ENCODE results near the gene CUX1. TPM values are rescaled to one million over a fixed set of nuclear protein-coding genes. Genes with fewer than 3 reads are reported as not detected.

The CUX1 gene
- total RNA-seq, 4 donors from 2014 or later, result 58.2 to 295 (median 76.9) TPM

- Histone ChIP-seq H3K4me1 (no peaks in the 10 kb centered on the region), H3K27ac (no peak overlapping the region), H3K9me3 (no peaks in the 10 kb centered on the region), H3K4me3 (no peak overlapping the region), H3K27me3 (no peaks in the 10 kb centered on the region), H3K36me3 (no peaks in the 10 kb centered on the region)
- TF ChIP-seq POLR2A (IDR thresholded peaks at IDR 0.05) (no peak), CTCF (IDR thresholded peaks at IDR 0.05) (no peak)
- DNase-seq, result no peak
- intact Hi-C loops (cut with DNase I; ENCODE audit: low total_unique reads), result no loop called here
Measured at GRCh38 chr7:101782896-101783295, 34.5 kb upstream of the CUX1 start.

DNA sequence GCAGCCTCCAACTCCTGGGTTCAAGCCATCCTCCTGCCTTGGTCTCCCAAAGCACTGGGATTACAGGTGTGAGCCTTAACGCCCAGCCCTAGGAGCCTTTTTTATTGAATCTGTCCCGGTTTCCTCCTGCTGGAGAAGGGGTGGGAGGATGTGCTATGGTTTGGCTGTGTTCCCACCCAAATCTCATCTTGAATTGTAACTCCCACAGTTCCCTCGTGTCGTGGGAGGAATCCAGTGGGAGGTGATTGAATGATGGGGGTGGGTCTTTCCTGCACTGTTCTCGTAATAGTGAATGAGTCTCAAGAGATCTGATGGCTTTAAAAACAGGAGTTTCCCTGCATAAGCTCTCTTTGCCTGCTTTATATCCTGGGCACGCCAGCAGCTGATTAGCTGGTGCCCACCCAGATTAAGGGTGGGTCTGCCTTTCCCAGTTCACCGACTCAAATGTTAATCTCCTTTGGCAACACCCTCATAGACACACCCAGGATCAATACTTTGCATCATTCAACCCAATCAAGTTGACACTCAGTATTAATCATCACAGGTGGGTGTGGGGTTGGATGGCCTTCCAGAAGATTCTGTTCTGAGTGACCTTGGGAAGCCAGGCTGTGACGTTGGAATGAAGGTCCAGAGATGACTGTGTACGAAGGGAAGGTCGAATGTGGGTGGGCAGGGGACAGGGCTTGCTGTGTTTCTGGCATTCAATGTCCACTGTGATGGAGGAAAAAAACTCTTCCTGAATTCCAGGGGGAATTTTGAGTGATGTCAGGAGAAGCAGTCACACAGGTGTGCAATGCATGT lies 33.8 kb upstream of the CUX1 start:
- DNase-seq, result peak; percentile 50 to 51
- Histone ChIP-seq H3K4me3 (no peak overlapping the region), H3K27ac (no peak overlapping the region), H3K27me3 (no peaks in the 10 kb centered on the region), H3K4me1 (no peaks in the 10 kb centered on the region), H3K36me3 (no peaks in the 10 kb centered on the region), H3K9me3 (no peaks in the 10 kb centered on the region)
- intact Hi-C loops (cut with DNase I; ENCODE audit: low total_unique reads), result no loop called here
- no peak for TF ChIP-seq CTCF (IDR thresholded peaks at IDR 0.05)

DNA sequence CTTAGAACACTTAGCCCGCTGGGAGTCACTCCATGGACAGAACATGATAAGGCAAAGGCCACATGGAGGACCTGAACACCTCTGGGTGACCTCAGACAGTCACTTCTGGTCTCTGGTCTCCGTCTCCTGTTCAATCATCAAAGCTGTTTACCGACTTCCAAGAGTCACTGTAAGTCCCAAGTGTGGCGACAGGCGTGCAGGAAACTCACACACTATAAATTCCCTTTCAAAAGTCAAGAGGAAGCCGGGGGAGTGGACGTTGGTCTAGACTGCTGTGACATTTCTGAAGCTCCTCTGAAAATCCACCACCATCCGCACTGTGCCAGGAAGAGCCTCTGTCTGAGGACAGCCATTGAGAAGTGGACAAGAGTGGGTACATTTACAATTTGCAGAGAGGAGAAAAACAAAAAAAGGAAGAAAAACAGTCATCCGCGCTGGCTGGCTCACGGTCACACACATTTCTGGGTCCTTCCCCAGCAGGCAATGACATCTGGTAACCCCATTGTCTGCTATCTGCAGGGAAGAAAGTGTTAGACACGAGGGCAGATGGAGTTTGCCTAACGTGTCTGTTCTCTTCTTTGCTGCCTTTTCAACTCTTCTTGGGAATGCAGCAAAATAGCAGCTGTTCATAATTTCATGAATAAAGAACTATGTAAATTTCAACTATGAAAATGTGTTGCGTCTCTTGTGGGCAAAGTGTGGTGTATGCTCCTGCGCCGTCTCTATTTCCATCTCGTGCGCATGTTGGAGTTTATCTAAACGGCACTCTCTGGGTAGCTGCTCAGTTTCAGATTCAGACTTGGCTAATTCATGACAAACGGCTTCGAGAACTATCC lies 32.9 kb upstream of the CUX1 start:
- Histone ChIP-seq H3K36me3 (no peaks in the 10 kb centered on the region), H3K9me3 (no peaks in the 10 kb centered on the region), H3K4me1 (no peaks in the 10 kb centered on the region), H3K4me3 (no peak overlapping the region), H3K27ac (peak overlapping the region; percentile 9 to 40), H3K27me3 (no peaks in the 10 kb centered on the region)
- intact Hi-C loops (cut with DNase I; ENCODE audit: low total_unique reads), result no loop called here
- no peak for DNase-seq
- TF ChIP-seq POLR2A (IDR thresholded peaks at IDR 0.05) (no peak), CTCF (IDR thresholded peaks at IDR 0.05) (no peak)

- DNase-seq, result no peak
- H3K4me1 ChIP-seq, result peaks cover 0 to 3% of the 10 kb centered on the region in 2 donors
- no peak overlapping the region for H3K27ac ChIP-seq
- no peaks in the 10 kb centered on the region for H3K36me3 ChIP-seq
- H3K27me3 ChIP-seq, result no peaks in the 10 kb centered on the region
- TF ChIP-seq POLR2A (IDR thresholded peaks at IDR 0.05) (no peak), CTCF (IDR thresholded peaks at IDR 0.05) (no peak)
- H3K9me3 ChIP-seq, result no peaks in the 10 kb centered on the region
- intact Hi-C loops (cut with DNase I; ENCODE audit: low total_unique reads), result no loop called here
- H3K4me3 ChIP-seq, result no peak overlapping the region
Measured at GRCh38 chr7:101787864-101788263, 29.6 kb upstream of the CUX1 start.

GRCh38 chr7:101788517-101788916 lies 28.9 kb upstream of the CUX1 start:
- no peaks in the 10 kb centered on the region for H3K9me3 ChIP-seq
- H3K27me3 ChIP-seq, result no peaks in the 10 kb centered on the region
- intact Hi-C loops (cut with DNase I; ENCODE audit: low total_unique reads), result no loop called here
- TF ChIP-seq CTCF (IDR thresholded peaks at IDR 0.05) (no peak), POLR2A (IDR thresholded peaks at IDR 0.05) (no peak)
- no peak for DNase-seq
- H3K4me3 ChIP-seq, result no peak overlapping the region
- no peak overlapping the region for H3K27ac ChIP-seq
- H3K4me1 ChIP-seq, result peaks cover 0 to 3% of the 10 kb centered on the region in 2 donors
- no peaks in the 10 kb centered on the region for H3K36me3 ChIP-seq

Data from uterus (tissue), 4 donors.